Measurements from ENCODE around the gene ZFHX2. TPM values are rescaled to one million over a fixed set of nuclear protein-coding genes. Genes with fewer than 3 reads are reported as not detected.

Gene ZFHX2
- total RNA-seq, 4 donors from 2014 or later = 0.19 to 0.49 (median 0.27) TPM

DNA sequence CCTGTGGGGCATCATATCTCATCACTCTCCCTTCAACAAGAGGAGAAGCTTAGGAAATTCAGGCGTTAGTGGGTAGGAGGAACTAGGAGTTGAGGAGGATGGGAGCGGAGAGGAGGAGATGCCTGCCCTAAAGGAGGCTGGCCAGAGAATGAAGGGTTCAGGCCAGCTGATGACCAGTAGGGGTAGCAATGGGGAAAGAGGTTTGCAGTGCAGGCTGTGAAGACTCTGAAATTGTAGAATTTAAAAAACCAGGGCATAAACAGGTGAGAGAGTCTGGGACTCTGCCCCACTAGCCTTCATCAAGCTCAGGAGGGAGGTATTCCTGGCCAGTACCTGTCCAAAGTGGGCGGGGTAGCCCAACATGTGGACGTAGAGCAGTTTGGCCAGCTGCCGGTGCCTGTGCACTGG lies 15.2 kb upstream of the ZFHX2 start:
- peak overlapping the region; percentile 46 for H3K4me3 ChIP-seq (ENCODE audit: low read depth, poor library complexity, severe bottlenecking)
- DNase-seq (ENCODE audit: low spot score in 2 of 2) = no peak
- TF ChIP-seq, protein P1, sequence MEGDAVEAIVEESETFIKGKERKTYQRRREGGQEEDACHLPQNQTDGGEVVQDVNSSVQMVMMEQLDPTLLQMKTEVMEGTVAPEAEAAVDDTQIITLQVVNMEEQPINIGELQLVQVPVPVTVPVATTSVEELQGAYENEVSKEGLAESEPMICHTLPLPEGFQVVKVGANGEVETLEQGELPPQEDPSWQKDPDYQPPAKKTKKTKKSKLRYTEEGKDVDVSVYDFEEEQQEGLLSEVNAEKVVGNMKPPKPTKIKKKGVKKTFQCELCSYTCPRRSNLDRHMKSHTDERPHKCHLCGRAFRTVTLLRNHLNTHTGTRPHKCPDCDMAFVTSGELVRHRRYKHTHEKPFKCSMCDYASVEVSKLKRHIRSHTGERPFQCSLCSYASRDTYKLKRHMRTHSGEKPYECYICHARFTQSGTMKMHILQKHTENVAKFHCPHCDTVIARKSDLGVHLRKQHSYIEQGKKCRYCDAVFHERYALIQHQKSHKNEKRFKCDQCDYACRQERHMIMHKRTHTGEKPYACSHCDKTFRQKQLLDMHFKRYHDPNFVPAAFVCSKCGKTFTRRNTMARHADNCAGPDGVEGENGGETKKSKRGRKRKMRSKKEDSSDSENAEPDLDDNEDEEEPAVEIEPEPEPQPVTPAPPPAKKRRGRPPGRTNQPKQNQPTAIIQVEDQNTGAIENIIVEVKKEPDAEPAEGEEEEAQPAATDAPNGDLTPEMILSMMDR (IDR thresholded peaks at IDR 0.05) = no peak
- no peak for TF ChIP-seq POLR2A (IDR thresholded peaks at IDR 0.05)
- WGBS, 2 donors = 11 to 12% methylated on average over 5 of the region's 5 CpGs
- intact Hi-C loops (cut with DNase I; ENCODE audit: low total_unique reads) = no loop called here

DNA sequence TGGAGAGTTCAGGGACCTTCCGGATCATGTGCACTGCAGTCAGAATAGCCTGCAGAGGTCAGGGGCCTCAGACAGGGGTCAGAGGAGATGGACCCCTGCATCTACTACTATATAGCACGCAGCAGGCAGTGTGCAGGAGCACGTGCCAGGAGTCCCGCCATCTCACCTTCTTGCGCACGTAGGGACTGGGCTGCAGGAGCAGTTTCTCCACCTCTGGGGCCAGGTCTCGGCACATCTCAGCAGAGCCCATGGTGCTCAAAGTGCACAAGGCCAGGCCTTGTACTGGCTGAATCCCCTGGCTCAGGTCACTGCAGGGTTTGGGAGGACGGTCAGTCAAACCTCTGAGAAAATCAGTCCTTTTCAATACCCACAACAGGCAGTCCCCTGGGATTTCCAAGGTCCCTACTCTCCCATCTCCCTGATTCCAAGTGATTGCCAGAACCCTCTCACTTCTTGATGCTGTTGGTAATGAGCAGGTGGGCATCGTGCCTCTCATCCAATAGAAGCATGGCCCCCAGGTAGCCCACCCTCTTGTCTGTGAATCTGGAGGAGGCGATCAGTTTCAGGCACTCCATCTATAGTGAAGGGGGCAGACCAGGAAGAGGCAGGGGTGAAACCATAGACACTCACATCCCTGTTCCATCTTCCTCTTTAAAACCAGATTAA lies 14.7 kb upstream of the ZFHX2 start:
- WGBS, 2 donors = 85 to 86% methylated on average over 10 of the region's 10 CpGs
- no peak for DNase-seq (ENCODE audit: low spot score in 2 of 2)

DNA sequence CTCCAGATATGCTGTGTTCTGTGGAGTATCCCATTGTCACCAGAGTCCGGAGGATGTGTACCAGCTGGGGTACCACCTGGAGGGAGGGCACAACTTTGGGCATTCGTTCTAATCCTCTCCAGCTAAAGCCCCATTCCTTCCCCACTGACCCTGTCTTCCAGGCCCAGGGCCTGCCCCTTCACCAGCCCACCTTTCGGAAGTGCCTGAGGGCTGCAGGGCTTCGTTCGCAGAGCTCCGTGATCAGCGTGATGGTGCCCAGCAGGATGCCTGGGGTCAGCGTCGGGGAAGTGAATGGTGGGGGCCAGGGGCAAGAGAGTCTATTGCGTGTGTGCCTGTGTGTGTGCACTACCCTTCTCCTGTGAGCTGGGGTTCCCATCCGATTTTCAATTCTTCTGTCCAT lies 14.1 kb upstream of the ZFHX2 start:
- intact Hi-C loops (cut with DNase I; ENCODE audit: low total_unique reads) = no loop called here
- WGBS, 2 donors = 84 to 86% methylated on average over 11 of the region's 11 CpGs
- TF ChIP-seq, protein P1 (IDR thresholded peaks at IDR 0.05) = no peak
- TF ChIP-seq POLR2A (IDR thresholded peaks at IDR 0.05) = no peak
- no peak overlapping the region for H3K4me3 ChIP-seq (ENCODE audit: low read depth, poor library complexity, severe bottlenecking)
- no peak for DNase-seq (ENCODE audit: low spot score in 2 of 2)

More for the DNA sequence above, 14.7 kb upstream of the ZFHX2 start:
- H3K4me3 ChIP-seq (ENCODE audit: low read depth, poor library complexity, severe bottlenecking) = no peak overlapping the region
- TF ChIP-seq POLR2A (IDR thresholded peaks at IDR 0.05) = no peak
- TF ChIP-seq, protein P1 (IDR thresholded peaks at IDR 0.05) = no peak
- intact Hi-C loops (cut with DNase I; ENCODE audit: low total_unique reads) = no loop called here

DNA sequence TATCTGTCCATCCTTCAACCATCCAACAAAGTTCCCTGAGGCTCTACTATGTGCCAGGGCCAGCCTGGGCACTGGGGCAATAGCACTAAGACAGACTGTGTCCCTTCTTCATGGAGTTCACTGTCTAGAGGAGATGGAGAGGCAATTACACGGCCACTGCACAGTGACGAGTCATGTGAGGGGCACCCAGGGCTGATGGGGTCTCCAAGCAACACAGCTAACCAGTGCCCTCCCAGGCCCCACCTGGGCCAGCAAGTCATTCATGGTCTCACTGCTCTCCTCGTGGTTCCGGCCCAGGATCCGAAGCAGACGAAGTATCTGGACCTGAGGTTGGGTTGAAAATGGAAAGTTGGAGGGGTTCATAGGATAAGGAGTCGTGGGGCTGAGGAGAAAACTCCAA lies 13.3 kb upstream of the ZFHX2 start:
- 83 to 89% methylated on average over 7 of the region's 7 CpGs for WGBS, 2 donors
- TF ChIP-seq, protein P1 (IDR thresholded peaks at IDR 0.05) = no peak
- TF ChIP-seq POLR2A (IDR thresholded peaks at IDR 0.05) = no peak
- intact Hi-C loops (cut with DNase I; ENCODE audit: low total_unique reads) = no loop called here
- no peak for DNase-seq (ENCODE audit: low spot score in 2 of 2)
- H3K4me3 ChIP-seq (ENCODE audit: low read depth, poor library complexity, severe bottlenecking) = no peak overlapping the region

DNA sequence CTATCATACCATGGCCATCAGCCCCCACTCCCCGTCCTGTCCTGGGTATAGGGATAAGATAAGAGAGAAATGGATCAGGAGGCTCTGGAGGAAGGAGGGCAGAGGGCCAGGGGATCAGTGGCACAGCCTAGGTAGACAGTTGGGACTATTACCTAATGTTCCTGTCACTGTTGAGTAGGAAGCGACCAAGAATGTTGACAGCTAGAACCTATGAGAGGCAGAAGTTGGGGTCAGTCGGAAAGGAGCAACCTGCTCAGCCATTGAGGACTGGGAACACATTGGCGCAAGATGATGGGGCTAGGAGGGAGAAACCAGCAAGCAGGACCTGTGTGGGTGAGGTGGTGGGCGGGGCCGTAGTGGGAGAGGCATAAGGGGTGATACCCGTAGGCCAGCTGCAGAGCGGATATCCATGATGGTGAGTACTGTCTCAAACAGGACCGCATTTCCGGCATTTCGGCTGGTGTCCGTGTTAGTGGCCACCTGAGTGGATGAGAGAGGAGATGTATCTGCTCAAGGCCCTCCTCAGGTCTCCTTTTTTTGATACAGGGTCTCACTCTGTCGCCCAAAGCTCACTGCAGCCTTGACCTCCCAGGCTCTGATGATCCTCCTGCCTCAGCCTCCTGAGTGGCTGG lies 12.7 kb upstream of the ZFHX2 start:
- DNase-seq (ENCODE audit: low spot score in 2 of 2) = no peak
- 89% methylated on average over 13 of the region's 13 CpGs for WGBS, 2 donors

More for the DNA sequence above, 12.7 kb upstream of the ZFHX2 start:
- H3K4me3 ChIP-seq (ENCODE audit: low read depth, poor library complexity, severe bottlenecking) = no peak overlapping the region
- TF ChIP-seq, protein P1 (IDR thresholded peaks at IDR 0.05) = no peak
- no peak for TF ChIP-seq POLR2A (IDR thresholded peaks at IDR 0.05)
- intact Hi-C loops (cut with DNase I; ENCODE audit: low total_unique reads) = no loop called here
